Right lobe of liver (tissue), 4 donors: ENCODE data around the gene MYOG.

Experiments
- POLR2A ChIP-seq: fragments of 450-650 bp; IDR thresholded peaks from one replicate; pipeline ENCODE4 v1.6.1; 2017; ENCODE audit warnings: antibody characterized with exemption, mild to moderate bottlenecking
- TF ChIP-seq, protein P1 (sequence below), 4 donors: fragments of 200-600 bp in 3 of 4; fragments of 450-650 bp in 1 of 4; IDR thresholded peaks; one replicate each; pipeline versions ENCODE4 v1.5.1 to v1.8.0; 2016 to 2022; ENCODE audit warnings: antibody characterized with exemption in 4 of 4, mild to moderate bottlenecking in 2 of 4
- donor health status: DM: no; HTN: no; CAD: no.
- donor health status: DM: no; HTN: no; CAD: no.
- donor health status: DM: no; HTN: yes; CAD: no.

DNA sequence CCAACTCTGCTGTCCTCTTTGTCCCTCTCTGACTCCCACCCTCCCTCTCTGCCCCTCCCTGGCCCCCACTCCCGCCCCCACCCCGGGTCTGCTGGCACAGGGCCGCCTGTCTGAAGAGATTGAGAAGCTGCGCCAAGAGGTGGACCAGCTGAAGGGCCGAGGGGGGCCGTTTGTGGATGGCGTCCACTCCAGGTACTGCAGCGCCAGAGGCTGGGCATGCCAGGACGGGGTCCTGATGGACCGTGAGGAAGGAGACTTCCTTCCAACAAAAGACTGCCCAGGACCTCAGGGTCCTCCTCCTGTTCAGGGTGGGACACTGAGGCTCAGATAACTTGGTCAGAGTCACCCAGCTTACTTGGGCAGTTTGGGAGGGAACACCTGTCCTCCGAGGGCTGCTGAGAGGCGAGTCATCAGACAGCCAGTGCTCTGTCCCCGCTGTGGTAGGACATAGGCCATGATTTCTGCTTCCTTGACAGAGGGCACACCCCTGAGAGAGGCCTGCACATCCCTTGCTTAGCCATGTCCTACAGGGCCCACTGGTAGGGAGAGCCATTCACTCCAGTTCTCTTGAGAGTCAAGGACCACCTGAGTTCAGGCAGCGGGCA, 36.1 kb downstream of the MYOG start:
- no peak for TF ChIP-seq POLR2A
- TF ChIP-seq, protein P1, sequence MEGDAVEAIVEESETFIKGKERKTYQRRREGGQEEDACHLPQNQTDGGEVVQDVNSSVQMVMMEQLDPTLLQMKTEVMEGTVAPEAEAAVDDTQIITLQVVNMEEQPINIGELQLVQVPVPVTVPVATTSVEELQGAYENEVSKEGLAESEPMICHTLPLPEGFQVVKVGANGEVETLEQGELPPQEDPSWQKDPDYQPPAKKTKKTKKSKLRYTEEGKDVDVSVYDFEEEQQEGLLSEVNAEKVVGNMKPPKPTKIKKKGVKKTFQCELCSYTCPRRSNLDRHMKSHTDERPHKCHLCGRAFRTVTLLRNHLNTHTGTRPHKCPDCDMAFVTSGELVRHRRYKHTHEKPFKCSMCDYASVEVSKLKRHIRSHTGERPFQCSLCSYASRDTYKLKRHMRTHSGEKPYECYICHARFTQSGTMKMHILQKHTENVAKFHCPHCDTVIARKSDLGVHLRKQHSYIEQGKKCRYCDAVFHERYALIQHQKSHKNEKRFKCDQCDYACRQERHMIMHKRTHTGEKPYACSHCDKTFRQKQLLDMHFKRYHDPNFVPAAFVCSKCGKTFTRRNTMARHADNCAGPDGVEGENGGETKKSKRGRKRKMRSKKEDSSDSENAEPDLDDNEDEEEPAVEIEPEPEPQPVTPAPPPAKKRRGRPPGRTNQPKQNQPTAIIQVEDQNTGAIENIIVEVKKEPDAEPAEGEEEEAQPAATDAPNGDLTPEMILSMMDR (IDR thresholded peaks at IDR 0.05): no peak
